HPDE6-E6E7 (cell line): ENCODE results near the gene CARNS1.

Experiments
- DNase-seq: peaks from one replicate; pipeline ENCODE4 v3.0.0; 2011; ENCODE audit warnings: missing footprints; ENCODE audit errors: extremely low spot score

The CARNS1 gene, protein sequence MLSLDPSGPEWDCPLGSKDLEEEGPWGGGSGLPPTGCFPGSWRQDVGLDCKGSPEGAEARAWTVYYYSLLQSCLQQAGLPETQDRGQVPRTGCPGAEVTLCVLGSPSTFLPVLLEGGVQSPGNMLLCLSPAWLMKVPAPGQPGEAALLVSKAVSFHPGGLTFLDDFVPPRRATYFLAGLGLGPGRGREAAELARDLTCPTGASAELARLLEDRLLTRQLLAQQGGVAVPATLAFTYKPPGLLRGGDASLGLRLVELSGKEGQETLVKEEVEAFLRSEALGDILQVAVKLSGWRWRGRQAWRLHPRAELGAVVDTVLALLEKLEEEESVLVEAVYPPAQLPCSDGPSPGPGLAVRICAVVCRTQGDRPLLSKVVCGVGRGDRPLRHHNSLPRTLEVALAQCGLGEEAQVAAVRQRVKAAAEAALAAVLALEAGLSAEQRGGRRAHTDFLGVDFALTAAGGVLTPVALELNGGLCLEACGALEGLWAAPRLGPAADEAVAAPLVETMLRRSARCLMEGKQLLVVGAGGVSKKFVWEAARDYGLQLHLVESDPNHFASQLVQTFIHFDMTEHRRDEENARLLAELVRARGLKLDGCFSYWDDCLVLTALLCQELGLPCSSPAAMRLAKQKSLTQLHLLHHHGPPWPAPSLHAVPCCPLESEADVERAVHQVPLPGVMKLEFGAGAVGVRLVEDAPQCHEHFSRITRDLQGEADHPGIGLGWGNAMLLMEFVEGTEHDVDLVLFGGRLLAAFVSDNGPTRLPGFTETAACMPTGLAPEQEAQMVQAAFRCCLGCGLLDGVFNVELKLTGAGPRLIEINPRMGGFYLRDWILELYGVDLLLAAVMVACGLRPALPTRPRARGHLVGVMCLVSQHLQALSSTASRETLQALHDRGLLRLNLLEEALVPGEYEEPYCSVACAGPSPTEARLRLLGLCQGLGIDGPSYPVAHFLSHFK

DNA sequence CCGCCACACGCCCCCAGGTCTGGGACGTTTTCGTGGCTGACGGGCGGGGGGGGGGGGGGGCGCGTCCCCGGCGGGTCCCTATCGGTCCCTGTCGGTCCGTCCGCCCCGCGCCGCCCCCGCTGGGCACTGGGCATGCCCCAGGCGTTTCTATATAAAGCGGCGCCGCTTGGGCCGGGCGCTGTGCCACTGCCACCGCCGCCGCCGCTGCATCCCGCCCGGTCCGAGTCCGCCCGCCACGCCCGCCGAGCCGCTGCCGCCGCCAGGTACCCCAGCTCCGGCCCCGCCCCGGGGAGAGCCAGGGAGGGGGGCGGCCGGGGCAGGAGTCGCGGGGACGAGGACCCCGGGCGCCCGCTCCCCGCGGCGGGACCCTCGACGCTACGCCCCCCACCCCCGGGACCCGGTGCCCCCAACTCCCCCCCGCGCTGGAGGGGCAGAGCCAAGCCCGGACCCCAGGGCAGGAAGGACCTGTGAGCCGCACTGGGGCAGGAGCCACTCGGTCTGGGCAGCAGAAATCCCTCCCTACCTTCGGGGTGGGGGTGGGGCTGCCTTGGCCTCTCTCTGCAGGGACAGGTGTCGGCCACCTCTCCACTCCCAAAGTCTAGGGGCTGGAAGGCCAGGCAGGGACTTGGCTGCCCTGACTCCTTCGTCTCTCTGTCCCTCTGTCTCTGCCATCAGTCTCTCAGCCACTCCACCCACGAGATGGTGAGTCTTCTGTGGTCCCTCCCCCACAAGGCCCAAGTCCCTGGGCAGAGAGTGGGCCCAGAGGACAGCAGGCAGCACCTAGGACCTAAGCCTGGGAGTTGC is at the start of gene CARNS1:
TSS of gene CARNS1 (plus strand) at position 178 of the 804 bp plus-strand sequence. CDS start at position 700, 522 bp downstream.
- no peak for DNase-seq

DNA sequence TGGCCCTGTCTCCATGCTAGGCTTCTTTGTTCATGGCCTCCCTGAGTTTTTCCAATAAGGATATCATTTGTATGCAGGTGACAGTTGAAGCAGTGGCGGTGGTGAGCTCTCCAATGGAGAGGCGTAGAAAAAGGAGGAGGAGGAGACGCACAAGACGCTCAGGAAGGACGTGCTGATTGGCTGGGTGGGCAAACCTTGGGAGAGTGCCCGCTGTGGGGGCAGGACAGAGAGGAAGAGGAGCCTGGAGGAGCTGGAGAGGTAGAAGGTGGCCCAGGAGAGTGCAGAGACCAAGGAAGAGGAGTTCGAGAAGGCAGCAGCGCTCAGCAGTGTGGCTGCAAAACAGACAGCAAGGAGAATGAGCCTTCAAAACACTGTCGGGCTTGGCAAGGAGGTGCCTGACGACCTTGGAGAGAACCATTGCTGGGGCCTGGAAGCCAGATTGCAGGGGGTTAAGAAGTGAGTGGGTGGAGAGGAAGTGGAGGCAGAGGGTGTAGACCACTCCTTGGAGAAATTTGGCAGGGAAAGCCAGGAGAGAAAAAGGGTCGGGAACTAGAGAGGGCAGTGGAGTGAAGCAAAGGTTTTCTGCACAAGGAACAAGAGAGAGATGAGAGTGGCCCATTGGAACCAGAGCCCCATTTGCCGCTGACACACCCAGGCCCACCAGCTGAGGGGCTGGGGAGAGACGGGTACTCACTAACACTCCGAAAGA is 49.6 kb upstream of the CARNS1 start:
- no peak for DNase-seq

DNA sequence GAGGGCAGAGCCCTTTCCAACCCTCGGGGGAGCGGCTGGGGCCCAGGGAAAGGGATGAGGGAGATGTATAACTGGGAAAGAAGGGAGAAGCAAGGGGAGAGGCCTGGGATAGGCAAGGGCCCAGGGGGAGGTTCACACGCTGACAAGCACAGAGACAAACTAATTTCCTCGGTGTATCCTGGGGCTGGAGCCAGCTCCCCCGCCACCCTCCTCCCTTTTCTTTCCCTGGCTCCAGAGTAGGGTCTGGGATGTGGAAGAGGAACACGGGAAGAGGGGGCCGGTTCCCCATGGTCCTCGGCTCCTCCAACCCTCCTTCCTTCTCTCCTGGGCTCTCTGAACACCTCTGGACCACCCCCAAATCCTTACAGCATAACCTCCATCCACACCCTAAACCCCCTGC is 48.9 kb upstream of the CARNS1 start:
- no peak for DNase-seq

DNA sequence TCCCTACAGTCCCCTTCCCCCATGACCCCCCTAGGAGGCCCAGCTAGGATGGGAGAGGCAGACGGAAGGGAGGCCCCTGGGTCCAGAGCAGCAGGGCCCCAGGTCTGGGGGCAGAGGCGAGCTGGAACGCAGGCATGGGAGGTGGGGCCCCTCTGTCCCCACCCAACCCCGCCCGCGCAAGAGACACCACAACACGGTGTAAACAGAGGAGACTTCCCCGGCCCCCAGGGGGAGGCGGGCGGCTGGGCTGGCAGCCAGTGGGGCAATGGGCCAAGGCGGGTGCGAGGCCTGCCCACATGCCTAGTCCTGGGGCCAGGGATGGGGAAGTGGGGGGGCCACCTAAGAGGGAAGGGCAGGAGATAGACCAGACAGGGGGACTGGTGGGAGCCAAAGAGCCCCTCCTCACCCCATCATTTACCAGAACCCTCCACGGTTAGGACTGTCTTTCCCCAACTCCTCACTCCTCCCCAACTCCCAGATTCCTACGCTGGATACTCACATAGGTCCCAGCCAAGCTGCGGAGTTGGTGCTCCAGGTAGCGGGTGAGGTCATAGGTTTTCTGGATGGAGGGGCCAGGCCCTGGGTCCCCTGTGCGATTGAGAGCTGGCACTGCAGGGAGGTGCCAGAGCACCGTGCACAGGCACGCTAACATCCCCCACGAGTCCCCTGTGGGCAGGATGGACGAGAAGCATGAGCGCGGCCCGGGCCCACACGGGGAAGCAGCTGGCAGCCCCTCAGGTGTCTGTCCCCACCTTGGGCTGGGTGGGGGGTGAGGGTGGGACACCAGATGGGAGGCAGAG is 48.3 kb upstream of the CARNS1 start:
- DNase-seq: no peak

DNA sequence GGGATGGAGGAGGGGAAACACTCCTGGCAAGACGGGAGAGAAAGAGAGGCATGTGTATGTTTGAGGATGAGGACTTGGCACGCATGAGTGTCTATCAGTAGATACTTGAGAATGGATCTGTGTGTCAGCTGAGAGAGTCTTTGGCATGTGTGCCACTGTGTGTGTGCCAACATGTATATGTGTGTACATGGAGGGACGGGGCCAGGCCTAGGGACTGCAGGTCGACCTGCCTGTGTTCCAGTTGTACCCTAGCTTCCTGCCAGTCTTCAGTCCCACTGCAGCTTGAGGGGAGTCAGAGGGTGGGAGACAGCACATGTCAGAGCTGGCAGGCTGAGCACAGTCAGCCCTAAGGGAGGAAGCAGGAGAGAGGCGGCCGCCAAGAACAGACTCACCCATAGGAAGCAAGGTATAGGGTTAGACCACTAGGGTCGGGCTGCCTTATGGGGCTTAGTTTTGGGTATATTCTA is 47.7 kb upstream of the CARNS1 start:
- no peak for DNase-seq

DNA sequence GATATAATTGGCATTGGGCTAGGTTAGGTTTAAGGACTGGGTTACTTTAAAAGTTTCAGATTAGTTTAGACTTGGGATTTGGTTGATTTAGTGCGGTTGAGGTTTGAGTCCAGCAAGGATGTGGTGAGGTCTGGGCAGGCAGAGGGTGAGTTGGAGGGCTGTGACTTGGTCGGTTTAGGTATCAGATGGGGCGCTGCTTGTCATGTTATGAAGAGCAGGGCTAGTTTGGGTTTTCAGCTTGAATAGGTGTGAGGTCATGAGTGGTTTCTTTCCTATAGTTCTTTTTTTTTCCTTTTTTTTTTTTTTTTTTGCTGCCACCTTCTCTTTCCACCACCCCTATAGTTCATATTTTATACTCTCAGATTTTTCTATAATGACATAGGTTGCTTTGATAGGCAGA is 46.9 kb upstream of the CARNS1 start:
- no peak for DNase-seq

DNA sequence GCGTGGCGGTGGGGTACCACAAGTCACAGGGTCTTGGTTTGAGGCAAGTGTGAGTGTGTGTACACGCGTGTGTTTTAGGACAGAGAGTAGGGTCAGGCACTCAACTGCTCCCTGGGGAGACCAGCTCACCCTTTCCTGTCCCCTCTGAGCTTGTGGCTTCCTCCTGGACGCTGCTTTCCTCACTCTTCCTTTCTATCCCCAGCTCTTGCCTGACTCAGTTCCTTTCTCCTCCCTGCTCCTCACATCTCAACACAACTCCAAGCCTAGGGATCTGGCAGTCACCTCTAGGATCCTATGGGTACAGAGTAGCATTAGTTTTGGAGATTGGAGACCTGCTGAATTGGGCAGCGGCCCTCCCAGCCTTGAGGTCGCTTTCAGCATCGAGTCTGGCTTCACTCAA is 46.2 kb upstream of the CARNS1 start:
- no peak for DNase-seq

DNA sequence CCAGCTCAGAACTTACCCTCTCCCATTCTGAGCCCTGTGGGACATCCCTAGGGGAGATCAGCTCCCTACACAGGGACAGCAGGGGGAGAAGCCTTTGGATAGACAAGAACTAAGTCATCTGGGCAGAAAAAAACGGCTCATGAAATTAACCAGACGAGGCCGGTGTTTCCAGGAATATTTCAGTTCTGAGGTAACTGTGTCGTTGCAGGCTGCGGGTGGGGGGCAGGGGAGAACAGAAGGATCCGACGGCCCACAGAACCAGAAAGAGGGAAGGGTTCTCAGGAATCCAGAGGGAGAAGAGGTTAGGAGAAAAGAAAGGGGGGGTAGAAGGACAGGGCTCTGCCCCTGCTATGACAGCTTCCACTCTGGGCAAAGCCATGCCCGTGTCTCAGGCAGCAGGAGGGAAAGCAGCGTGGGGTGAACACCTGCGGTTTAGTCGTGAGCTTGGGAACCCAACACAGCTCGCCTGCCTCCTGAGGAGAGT is 45.6 kb upstream of the CARNS1 start:
- no peak for DNase-seq

DNA sequence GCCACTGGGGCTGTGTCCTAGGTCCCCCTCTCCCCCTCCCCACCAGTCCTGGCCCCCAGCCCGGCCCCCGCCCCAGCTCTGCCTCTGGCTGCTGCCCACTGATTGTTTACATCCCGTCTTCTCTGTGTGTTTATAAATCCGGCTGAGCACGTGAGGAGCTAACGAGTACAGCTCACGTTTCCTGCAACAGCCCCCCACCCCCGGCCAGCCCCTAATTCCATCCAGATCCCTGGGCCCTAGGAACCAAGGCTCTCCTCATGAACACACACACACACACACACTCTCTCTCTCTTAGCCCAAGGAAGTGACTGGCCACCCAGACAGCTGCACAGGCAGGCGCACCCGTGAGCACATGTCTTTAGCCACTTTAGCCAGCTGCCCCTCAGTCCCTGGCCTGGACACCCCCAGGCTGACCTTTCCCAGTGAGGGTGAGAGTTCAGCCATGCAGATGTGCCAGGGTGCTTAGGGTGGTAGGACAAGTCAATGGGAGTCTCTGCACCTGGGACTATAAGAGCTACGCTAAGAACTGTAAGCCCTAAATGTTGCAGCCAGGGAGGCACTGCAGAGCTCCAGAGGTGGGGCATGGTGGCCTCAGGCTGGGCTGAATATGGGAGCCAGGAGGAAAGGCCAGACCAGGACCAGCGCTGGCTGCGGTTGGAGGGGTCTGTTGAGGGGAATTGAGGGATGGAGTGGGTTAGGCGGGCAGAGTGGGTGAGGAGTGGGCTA is 45.0 kb upstream of the CARNS1 start:
- DNase-seq: no peak

DNA sequence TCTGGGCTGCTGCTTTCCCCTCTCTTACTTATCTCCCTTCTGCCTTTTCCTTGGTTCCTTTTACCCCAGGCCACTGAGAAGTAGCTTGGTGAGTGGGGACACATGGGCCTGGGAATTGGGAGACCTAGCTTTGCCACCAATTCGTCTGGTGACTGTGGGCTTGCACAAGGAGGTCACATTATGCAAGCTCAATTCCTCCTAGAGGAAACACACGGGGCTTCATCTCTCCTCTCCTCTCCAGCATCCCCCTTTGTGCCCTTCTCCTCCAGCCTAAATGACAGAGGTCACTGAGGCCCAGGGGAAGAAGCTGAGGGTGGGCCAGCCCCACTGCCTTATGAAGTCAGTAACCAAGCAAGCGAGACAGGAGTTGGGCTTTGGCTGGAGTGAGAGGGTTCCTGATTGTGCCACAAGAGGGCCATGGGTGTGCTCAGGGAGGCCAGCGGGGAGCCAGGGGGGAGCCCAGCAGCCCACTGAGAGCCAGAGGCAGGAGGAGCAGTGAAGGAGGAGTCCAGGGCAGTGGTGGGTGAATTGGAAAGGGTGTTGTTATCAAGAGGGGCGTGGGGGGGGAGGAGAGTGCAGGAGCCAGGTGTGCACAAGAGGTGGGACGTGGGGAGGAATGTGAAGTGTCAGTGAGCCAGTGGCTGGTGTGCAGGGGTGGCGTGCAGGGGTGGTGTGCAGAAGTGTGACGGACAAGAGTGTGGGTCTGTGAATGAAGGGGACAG is 44.1 kb upstream of the CARNS1 start:
- no peak for DNase-seq

DNA sequence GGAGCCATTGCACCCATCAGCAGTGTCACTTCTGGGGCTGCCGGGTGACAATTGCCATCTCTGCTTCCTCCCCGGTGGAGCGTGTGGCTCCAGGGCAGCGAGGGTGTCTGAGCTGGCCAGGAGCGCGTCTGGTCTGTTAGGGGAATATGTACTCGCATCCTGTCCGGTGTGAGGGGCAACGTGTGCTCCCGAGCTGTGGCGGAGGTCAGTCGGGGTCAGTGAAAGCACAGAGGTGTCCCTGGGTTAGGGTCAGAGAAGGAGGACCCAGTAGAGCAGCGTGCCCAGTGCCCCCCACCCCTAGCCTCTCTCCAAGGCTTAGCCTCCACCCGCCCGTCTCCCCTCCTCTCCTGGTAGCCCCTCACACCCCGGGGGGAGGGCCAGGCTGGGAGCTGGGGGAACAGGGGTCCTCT is 43.6 kb upstream of the CARNS1 start:
- no peak for DNase-seq

DNA sequence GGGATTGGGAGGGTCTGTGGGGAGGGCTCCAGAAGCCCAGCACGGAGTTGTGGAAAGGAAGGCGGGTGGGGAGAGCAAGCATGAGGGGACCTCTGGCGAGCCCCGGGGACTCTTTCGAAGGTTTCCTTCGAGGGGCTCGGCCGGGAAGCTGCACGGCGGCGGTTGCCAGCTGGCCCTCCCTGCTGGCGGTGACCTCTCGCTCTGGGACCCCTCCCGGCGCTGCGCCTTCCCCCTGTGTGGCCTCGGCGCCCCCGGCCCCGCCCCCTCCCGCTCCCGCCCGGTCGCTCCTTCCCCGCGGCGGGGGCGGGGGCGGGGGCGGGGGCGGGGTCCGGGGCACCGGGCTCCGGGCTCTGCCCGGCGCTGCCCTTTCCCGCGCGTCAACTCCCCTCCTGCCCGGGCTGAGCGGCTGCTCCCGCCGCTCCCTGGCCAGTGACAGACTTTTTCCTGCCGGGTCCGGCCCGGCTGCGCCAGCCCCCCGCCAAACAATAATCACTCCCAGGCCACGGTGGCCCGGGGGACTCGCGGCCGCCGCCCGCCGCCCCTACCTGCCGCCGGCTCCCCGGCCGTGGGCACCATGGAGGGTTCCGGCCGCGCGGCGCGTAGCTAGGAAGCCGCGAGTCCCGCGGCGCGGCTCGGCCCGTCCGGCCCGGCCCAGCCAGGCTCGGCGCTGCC is 43.0 kb upstream of the CARNS1 start:
- DNase-seq: no peak

DNA sequence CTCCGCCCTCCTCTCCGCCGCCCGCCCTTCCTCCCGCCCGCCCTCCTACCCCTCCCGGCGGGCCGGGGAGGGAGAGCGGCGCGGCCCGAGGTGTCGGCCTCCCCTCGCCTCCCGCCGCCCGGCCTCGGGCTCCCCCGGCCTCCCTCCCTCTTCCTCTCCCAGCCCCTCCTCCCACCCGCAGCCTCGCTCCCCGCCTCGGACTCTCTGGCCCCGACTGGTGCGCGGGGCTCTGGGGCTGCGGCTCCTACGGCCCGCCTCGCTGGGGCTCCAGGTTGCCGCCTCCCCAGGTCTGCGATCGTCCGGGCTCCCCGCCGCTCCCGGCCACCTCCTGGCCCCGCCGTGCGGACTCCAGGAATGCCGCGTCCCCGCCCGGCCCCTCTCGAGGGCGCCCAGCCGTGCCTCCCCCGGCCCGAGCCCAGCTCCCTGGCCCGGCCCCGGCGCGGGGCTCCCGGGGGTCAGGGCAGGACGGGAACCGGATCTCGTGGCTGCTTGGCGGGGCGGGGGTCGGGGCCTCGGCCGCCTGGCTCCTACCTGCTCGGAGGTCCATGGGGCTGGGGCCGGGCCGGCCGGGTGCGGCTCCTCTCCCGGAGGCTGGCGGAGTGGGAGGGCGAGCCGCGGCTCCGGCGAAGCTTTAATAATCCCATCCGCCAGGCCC is 42.4 kb upstream of the CARNS1 start, which contains the start of gene CLCF1:
TSS of gene CLCF1 (minus strand) at position 606 of the 655 bp plus-strand sequence. CDS start at position 547, 59 bp downstream.
- DNase-seq: no peak

DNA sequence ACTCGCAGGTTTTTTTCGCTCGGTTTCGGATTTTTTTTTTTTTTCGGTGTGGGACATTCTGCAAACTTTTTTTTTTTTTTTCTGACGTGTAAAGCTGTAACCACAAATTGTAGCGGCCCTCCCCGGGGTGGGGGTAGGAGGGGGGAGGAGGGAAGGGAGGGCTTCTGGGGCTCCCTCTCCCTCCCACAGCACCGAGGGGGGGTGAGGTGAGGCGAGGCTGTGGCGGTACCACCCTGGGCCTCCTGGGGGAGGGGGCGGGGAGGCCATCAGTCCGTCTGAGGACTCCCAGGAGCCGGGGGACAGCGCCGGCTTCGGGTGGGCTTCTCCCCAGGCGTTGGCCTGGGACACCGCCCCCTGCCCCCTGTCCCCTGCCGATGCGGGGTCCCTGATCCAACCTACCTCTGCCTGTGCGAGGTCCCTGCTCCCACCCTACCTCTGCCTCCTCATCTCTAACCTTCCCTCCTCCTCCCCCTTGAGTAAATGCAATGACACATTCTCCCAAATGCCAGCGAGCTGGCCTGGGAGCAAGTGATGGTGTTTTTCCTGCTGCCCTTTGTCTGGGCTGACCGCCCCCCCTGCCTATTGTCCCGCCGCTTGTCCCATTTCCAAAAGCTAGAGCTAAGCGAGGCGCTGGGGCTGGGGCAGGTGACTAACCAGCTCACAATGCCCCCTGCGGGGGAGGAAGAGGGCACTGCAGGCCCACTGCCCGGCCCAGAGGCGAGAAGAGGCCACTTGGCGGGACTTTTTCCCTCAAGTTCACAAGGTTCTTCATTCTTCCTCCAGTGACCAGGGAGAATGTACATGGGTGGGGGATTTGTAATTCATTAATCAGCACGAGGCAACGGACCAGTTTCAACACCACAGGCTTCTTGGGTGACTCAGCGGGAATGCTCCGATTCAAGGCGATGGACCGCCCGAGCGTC is 41.6 kb upstream of the CARNS1 start:
- peak; percentile 91 for DNase-seq

DNA sequence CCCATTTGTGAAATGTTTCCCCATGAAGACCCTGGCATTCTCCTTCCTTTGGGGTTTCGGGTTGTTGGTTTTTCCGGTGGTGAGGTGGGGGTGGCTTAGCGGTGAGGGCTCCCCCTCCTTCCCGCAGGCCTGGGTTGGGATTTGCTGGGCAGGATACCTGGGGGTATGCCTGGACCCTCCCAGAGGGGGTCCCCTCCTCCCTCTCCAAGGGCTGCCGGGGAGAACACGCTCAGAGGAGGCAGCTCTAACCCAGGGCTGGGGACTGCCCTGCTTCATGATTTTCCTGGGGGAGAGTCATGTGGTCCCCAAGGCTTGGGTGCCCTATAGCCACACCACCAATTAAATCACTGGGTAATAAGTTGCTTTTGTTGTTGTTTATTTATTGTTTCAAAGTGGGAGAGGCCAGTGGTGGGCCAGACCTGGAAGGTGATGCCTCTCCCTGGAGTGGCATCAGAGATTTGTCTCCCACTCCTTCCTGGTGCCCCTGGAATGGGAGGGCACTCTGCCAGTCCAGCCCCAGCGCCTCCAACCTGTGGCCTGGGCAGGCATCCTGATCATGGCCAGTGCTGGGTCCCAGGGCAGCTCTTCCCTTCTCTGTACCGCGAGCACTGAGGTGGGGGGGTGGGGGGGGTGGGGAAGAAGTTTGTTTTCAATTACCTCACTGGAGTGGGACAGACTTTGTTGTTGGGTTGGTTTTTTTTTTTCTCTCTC is 40.8 kb upstream of the CARNS1 start:
- no peak for DNase-seq
